ENCODE measurements around the gene EIF1AD. TPM values are rescaled to one million over a fixed set of nuclear protein-coding genes. Genes with fewer than 3 reads are reported as not detected.
A peak's percentile ranks its signal among the peaks of the same experiment; 100 is the strongest.

Gene EIF1AD
- total RNA-seq, 4 donors from 2014 or later: 25.3 to 39.4 (median 28.3) TPM

GRCh38 chr11:66008468-66009101 is 6.6 kb upstream of the EIF1AD start:
- Histone ChIP-seq H3K4me3 (replicated peaks in 1 of 3) (no peak overlapping the region), H3K9me3 (no peaks in the 10 kb centered on the region), H3K4me1 (peaks cover 12 to 38% of the 10 kb centered on the region in 2 donors), H3K27ac (peak overlapping the region in 2 of 3 donors; percentile 43 to 79), H3K36me3 (peaks cover 7 to 12% of the 10 kb centered on the region in 2 donors), H3K27me3 (no peaks in the 10 kb centered on the region)
- peak; percentile 77 for DNase-seq
- WGBS, 2 donors: 54 to 62% methylated on average over 6 to 10 of the region's 10 CpGs
- TF ChIP-seq POLR2A (IDR thresholded peaks at IDR 0.05) (no peak), CTCF (IDR thresholded peaks at IDR 0.05) (no peak)
- intact Hi-C loops (cut with DNase I): loop anchor here (5.0 kb wide), 1 partner anchor 51 kb away; no protein-coding TSS in a partner anchor

GRCh38 chr11:66008095-66008467 is 6.1 kb upstream of the EIF1AD start:
- DNase-seq: no peak
- H3K27ac ChIP-seq: peak overlapping the region in 2 of 3 donors; percentile 43 to 79
- TF ChIP-seq POLR2A (IDR thresholded peaks at IDR 0.05): no peak
- TF ChIP-seq CTCF (IDR thresholded peaks at IDR 0.05): no peak
- 87 to 91% methylated on average over 2 of the region's 2 CpGs for WGBS, 2 donors
- peaks cover 12 to 38% of the 10 kb centered on the region in 2 donors for H3K4me1 ChIP-seq
- intact Hi-C loops (cut with DNase I): loop anchor here (5.0 kb wide), 1 partner anchor 51 kb away; no protein-coding TSS in a partner anchor
- H3K9me3 ChIP-seq: no peaks in the 10 kb centered on the region
- H3K27me3 ChIP-seq: no peaks in the 10 kb centered on the region
- no peak overlapping the region for H3K4me3 ChIP-seq (replicated peaks in 1 of 3)
- H3K36me3 ChIP-seq: peaks cover 7 to 12% of the 10 kb centered on the region in 2 donors

- Histone ChIP-seq H3K27ac (no peak overlapping the region), H3K4me1 (peaks cover 11 to 32% of the 10 kb centered on the region in 2 donors), H3K27me3 (no peaks in the 10 kb centered on the region), H3K36me3 (peaks cover 7 to 12% of the 10 kb centered on the region in 2 donors), H3K4me3 (replicated peaks in 1 of 3) (no peak overlapping the region), H3K9me3 (no peaks in the 10 kb centered on the region)
- intact Hi-C loops (cut with DNase I): loop anchor here (5.0 kb wide), 1 partner anchor 50 kb away; no protein-coding TSS in a partner anchor
- DNase-seq: peak in 1 of 2 donors; percentile 17
- TF ChIP-seq CTCF (IDR thresholded peaks at IDR 0.05): no peak
- no peak for TF ChIP-seq POLR2A (IDR thresholded peaks at IDR 0.05)
- WGBS, 2 donors: 48 to 53% methylated on average over 4 to 5 of the region's 5 CpGs
These were observed 5.3 kb upstream of the EIF1AD start for GRCh38 chr11:66007201-66007634.

GRCh38 chr11:66006891-66007176 is 4.9 kb upstream of the EIF1AD start:
- TF ChIP-seq CTCF (IDR thresholded peaks at IDR 0.05) (no peak), POLR2A (IDR thresholded peaks at IDR 0.05) (no peak)
- Histone ChIP-seq H3K36me3 (peaks cover 7 to 12% of the 10 kb centered on the region in 2 donors), H3K4me3 (replicated peaks in 1 of 3) (no peak overlapping the region), H3K27ac (no peak overlapping the region), H3K27me3 (no peaks in the 10 kb centered on the region), H3K4me1 (peaks cover 8 to 28% of the 10 kb centered on the region in 2 donors), H3K9me3 (no peaks in the 10 kb centered on the region)
- no peak for DNase-seq
- WGBS, 2 donors: 69 to 85% methylated on average over 2 to 3 of the region's 4 CpGs
- intact Hi-C loops (cut with DNase I): loop anchor here (5.0 kb wide), 1 partner anchor 50 kb away; no protein-coding TSS in a partner anchor

GRCh38 chr11:66006134-66006890 is 4.4 kb upstream of the EIF1AD start:
- Histone ChIP-seq H3K36me3 (peaks cover 7 to 12% of the 10 kb centered on the region in 2 donors), H3K27me3 (no peaks in the 10 kb centered on the region), H3K4me1 (peaks cover 4 to 23% of the 10 kb centered on the region in 2 donors), H3K9me3 (no peaks in the 10 kb centered on the region), H3K4me3 (replicated peaks in 1 of 3) (no peak overlapping the region), H3K27ac (no peak overlapping the region)
- 87 to 91% methylated on average over 9 to 13 of the region's 13 CpGs for WGBS, 2 donors
- intact Hi-C loops (cut with DNase I): loop anchor here (5.0 kb wide), 1 partner anchor 49 kb away; no protein-coding TSS in a partner anchor
- DNase-seq: no peak
- no peak for TF ChIP-seq POLR2A (IDR thresholded peaks at IDR 0.05)
- no peak for TF ChIP-seq CTCF (IDR thresholded peaks at IDR 0.05)
